NB4 (cell line): ENCODE measurements around the gene DSCAM.

ENCODE experiments used
- POLR2A ChIP-seq: IDR thresholded peaks from 2 replicates; pipeline ENCODE4 v1.6.1; 2011; ENCODE audit warnings: mild to moderate bottlenecking; ENCODE audit not compliant: insufficient read length; ENCODE audit errors: extremely low read depth
- TF ChIP-seq, protein P1 (sequence below): IDR thresholded peaks from one replicate; pipeline ENCODE4 v1.5.1; 2012; ENCODE audit warnings: low read depth, low read length
- TF ChIP-seq, protein P2 (sequence below): IDR thresholded peaks from 2 replicates; pipeline ENCODE4 v1.6.1; 2011; ENCODE audit warnings: low read depth, low read length

DNA sequence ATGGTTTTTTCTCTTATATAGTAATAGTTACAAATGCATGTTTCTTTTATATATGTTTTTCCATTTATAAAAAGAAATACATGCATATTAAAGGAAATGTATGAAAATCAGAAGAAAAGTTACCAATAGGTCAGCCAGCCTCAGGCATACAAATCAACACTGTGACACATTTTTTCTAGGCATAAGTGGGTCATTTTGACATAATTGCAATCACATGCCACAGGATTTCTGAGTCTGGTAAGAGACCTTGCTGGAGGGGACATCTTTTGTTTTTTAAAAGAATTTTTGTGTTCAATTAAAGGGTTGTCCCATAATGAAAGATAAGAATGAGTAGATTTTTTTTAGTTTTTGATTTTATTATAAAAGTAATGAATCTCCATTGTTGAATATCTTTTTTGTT is 506.6 kb downstream of the DSCAM start:
- no peak for TF ChIP-seq POLR2A
- TF ChIP-seq, protein P1, sequence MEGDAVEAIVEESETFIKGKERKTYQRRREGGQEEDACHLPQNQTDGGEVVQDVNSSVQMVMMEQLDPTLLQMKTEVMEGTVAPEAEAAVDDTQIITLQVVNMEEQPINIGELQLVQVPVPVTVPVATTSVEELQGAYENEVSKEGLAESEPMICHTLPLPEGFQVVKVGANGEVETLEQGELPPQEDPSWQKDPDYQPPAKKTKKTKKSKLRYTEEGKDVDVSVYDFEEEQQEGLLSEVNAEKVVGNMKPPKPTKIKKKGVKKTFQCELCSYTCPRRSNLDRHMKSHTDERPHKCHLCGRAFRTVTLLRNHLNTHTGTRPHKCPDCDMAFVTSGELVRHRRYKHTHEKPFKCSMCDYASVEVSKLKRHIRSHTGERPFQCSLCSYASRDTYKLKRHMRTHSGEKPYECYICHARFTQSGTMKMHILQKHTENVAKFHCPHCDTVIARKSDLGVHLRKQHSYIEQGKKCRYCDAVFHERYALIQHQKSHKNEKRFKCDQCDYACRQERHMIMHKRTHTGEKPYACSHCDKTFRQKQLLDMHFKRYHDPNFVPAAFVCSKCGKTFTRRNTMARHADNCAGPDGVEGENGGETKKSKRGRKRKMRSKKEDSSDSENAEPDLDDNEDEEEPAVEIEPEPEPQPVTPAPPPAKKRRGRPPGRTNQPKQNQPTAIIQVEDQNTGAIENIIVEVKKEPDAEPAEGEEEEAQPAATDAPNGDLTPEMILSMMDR, result no peak
- TF ChIP-seq, protein P2, sequence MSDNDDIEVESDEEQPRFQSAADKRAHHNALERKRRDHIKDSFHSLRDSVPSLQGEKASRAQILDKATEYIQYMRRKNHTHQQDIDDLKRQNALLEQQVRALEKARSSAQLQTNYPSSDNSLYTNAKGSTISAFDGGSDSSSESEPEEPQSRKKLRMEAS, result no peak
